GM12872 (cell line): Measurements from ENCODE around the gene RASA3.

Source experiments
- TF ChIP-seq, protein P1 (sequence below): IDR thresholded peaks from 3 replicates; pipeline ENCODE4 v1.5.1; 2011; ENCODE audit warnings: low read depth, mild to moderate bottlenecking, low read length, moderate library complexity; ENCODE audit not compliant: insufficient read depth

The RASA3 gene

DNA sequence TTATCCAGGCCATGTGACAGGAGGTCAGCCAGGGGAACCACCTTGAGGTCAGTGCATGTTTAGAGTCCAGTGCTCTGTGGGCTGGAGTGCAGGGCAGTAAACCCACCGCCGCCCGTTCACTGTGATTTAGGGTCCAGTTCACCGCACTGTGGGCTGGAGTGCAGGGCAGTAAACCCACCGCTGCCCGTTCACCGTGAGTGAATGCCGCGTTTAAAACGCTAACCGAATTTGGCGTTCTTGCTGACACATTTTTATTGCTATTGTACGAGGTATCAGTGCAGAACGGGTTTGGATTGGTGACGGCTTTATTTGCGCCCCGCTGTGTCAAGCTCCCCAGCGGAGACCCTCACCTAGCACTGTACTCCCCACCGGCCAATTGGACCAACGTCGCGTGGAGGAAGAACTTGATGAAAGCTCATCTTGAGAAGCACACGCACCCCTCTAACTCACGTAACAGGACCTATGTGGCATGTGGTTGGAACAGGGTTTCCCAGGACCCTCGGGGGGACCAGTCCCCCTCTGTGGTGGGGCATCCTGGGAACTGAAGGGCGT lies 186.5 kb downstream of the RASA3 start:
- TF ChIP-seq, protein P1, sequence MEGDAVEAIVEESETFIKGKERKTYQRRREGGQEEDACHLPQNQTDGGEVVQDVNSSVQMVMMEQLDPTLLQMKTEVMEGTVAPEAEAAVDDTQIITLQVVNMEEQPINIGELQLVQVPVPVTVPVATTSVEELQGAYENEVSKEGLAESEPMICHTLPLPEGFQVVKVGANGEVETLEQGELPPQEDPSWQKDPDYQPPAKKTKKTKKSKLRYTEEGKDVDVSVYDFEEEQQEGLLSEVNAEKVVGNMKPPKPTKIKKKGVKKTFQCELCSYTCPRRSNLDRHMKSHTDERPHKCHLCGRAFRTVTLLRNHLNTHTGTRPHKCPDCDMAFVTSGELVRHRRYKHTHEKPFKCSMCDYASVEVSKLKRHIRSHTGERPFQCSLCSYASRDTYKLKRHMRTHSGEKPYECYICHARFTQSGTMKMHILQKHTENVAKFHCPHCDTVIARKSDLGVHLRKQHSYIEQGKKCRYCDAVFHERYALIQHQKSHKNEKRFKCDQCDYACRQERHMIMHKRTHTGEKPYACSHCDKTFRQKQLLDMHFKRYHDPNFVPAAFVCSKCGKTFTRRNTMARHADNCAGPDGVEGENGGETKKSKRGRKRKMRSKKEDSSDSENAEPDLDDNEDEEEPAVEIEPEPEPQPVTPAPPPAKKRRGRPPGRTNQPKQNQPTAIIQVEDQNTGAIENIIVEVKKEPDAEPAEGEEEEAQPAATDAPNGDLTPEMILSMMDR = no peak

DNA sequence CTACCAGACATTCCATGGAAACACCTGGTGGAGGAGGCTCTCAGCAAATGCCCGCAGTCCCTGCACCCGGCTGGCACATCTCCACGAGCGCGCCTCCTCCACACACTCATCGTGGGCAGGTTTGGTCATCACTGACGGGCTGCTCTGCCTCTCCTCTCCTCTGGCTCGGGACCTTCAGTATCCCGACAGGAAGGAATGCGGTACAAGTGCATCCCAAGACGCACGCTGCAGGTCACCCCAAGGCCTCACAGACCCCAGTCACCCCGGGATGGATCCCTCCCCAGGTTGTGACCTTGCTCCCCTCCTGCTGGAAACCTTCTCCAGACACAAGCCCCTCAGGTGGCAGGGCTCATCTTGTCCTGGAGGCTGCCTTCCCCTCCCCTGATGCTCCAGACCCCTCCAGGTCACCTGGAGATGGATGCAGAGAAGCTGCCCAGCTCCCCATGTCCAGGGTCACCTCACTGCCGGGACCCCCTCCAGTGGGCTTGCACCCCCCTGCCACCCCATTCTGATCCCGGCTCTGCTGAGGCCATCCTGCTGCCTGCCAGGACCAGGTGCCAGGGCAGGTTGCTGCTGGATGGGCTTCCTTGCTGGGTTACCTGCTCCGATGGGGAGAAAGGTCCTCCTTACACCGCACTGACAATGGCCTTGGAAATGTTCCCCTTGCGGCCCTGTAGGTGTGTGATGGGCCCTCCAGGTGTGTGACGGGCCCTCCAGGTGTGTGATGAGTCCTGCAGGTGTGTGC lies 188.4 kb downstream of the RASA3 start:
- TF ChIP-seq, protein P1 = no peak

DNA sequence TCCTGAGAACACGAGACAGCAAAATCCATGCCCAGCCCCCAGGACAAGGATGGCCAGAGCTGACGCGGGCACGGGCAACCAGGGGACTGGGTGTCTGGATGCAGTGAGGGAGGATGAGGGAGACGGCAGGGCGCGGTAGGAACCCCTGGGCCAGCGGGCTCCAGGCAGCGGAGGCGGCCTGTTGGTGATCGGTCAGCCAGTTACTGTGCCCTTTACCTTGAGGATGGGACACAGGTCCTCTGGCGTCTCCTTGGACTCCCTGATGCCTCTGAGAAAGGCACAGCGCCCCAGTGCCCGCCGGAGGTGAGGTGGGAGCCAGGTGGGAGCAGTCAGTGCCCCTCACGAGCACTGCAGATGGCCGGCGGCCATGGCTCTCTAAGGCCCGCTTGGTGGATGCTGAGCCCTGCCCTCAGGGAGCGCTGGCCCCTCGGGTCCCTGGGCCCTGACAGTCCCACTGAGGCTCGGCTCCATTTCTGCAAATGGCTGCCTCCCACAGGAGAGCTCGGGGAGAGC lies 189.8 kb downstream of the RASA3 start:
- TF ChIP-seq, protein P1 = no peak

DNA sequence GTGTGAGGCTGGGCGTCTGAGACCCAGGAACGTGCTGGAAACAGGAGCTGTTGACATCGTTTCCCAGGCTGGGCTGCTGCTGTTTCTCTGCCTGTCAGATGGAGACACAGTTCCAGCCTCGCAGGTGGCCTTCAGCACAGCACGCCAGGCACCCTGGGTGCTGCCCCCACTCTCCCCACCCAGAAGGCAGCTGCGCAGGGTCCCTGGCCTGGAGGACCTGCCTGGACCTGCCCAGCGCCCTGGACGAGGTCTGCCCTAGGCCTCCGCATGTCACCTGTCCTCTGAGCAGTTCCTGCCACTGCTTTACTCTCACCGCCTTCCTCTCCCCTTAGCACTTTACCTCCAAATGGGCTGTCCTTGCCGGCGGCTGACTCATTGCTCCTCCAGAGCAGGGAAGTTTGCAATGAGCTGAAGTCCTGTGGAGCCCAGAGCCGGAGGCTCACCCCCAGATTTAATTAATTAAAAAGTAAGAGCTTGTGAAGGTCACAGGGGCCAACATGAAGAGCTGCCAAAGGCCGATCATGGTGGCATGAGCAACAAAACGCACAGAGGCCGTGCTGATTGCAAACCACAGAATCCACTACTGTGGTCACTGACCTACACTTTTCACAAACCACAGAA lies 190.7 kb downstream of the RASA3 start:
- TF ChIP-seq, protein P1 = no peak

DNA sequence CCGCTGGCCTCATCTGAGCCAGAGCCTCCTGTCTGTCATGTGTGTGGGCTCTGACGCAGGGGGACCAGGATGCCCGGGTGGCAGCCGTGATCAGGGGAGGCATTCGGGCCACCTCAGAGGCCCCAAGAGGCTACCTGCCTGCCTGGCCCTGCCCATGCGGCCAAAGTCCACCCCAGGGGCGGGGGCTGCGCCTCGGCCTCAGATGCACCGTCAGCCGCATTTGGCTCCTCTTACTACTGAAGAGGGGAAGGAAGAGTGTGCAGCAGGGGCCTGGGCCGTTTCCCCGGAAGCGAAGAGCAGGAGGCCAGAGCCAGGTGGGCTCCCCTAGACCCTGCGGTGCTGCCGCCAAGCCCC lies 192.5 kb downstream of the RASA3 start:
- TF ChIP-seq, protein P1 = no peak

DNA sequence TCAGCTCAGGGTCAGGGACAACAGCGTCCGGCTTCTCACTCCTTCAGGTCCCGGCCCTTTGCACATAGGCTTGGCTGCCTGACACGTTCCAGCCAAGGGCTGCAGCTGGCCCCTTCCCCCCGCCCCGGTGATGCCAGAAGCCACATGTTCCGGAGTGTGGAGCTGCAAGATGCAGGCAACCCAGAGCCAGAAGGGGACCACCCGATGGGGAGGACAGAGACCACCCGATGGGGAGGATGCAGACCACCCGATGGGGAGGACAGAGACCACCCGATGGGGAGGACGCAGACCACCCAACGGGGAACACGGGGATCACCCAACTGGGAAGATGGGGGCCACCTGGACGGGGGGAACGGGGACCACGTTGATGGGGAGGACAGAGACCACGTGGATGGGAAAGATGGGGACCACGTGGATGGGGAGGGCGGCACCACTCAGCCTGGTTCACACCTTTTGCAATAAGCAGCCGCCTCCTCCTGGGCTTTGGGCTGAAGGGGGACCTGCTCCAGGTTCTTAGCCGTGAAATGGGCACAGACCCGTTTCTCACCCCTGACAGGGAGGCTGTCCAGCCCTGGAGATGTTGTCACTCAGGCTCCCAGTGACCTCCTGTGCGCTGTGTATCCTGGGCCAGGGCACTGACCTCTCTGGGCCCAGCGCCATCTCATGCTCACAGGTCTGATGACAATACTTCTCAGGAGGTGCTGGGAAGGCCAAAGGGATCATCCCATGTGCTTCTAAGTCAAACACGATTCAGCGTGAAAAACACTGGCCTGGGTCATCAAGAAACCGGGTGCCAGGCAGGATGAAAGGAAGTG lies 193.1 kb downstream of the RASA3 start:
- TF ChIP-seq, protein P1 = no peak

DNA sequence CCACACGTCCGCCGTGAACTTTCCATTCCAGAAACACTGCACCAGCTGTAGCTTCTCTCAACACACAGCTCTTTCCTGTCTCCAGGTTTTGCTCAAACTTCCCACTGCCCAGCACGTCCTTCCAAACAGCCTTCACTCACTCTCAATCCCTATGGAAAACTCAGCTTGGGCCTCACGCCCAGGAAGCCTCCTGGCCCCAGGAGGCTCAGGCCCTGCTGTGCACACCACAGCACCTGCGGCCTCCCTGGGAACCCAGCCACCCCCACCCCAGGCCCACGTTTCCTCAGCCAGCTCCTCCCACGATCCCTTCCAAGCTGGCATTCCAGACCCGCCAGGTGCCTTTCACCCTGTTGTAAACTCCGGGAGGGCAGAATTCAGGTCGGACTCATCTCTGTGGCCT lies 193.7 kb downstream of the RASA3 start:
- TF ChIP-seq, protein P1 = no peak
